GM18858 (cell line): ENCODE results near the gene USP8.
A peak's percentile ranks its signal among the peaks of the same experiment; 100 is the strongest.
"Not testable (repeated sequence)": the region's sequence is repeated elsewhere in the genome, so short reads cannot be mapped to it uniquely, and the experiment has no call there.

Source experiments
- ATAC-seq: cut with Tn5 transposase; IDR thresholded peaks from one replicate; pipeline ENCODE4 v1.9.1; 2021; ENCODE audit not compliant: unreplicated experiment

The USP8 gene

DNA sequence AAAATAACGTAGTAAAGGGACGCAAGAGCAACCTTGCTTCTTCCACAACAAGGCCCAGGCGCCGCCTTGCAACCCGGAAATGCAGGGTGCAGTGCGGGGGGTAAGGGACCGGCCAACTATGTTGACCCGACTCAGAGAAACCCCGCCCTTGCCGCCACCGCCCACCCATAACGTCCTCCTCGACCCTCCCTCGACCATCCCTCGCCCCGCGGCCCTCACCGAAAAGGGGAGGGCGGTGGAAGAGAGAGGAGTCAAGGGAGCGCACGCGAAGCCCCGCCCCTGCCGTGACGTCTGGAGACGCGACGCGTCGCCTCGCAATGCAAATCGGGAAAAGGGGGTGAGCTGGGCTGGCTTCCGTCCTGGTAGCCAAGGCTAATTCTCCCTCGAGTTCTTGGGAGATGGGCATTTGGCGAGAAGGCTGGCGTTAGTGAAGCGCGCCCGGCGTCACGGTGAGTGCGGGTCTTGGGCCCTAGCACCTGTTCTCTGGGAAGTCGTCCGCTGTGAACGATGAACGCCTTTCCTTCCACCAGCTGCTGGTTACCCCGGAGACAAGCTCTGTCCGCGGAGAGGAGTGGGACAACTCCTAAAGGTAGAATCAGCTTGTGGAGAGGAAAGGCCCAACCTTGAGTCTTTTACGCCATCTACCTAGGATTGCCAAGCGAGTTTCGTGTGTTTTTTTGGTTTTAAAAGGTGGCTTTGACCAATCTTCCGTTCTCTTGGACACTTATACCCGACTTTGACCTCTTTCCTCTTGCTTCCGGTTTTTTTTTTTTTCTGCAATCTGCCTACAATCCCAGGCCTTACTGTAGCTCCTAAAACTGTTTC is at the start of gene USP8:
Gene USP8, plus strand, starts transcription at position 340 of the 825 bp plus-strand sequence. CDS start 14,669 bp downstream, outside the sequence.
- peak; percentile 82 for ATAC-seq

DNA sequence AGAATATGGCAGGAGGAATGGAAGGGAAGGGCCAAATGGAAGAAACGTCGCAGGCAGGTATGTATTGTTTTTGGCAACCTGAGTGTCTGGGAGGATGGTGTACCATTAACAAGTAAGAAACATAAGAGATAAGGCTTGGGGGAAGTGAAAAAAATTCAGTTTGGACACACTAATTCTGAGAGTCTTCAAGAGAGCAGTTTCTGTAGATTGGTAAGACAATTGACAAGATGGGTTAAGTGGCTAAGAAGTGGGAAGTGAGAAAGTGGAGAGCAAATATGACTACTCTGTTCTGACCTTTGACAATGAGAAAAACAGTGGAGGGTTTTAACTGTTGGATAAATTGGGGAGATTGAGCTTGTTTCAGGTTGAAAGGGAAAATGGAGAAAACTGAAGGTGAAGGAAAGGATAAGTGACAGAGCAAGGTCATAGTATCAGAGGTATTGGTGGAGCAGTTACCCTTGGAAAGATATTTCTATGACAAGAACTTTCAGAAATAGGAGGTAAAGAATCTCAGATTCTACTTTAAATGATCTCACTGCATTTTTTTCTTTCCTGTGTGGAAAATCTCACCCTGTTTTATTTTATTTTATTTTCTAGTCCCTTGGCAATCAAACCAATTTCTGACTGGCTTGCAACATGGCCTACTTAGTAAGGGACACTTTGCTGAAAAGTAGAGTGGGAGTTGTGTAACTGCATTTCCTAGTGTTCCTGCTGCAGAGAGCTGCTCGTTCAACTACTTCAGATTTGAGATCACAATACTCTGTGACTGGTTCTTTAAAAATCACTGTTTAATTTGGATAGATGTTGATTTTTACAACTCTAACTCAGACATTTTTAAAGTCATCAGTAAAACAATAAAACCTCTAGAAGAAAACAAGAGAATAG is 46.1 kb upstream of the USP8 start:
- ATAC-seq = peak; percentile 98

DNA sequence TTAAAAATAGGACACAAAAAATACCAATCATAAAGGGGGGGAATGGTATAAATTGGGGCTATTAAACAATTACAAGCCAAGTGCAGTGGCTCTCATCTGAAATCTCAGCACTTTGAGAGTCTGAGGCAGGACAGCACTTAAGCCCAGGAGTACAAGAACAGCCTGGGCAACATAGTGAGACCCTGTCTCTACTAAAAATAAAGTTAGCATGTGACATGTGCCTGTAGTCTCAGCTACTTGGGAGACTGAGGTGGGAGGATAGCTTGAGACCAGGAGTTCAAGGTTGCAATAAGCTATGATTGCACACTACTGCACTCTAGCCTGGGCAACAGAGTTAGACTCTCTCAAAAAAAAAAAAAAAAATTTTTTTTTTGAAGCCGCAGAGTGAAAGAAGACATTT is 45.4 kb upstream of the USP8 start:
- ATAC-seq = no peak

DNA sequence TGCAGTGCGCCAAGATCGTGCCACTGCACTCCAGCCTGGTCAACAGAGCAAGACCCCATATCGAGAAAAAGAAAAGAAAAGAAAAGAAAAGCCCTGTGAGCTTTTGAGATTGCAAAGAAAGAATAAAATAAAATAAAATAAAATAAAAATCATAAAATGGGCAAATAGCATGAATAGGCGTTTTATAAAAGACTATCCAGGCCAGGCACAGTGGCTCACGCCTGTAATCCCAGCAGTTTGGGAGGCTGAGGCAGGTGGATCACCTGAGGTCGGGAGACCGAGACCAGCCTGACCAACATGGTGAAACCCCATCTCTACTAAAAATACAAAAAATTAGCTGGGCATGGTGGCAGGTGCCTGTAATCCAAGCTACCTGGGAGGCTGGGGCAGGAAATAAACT is 44.8 kb upstream of the USP8 start:
- ATAC-seq = not testable (repeated sequence)

DNA sequence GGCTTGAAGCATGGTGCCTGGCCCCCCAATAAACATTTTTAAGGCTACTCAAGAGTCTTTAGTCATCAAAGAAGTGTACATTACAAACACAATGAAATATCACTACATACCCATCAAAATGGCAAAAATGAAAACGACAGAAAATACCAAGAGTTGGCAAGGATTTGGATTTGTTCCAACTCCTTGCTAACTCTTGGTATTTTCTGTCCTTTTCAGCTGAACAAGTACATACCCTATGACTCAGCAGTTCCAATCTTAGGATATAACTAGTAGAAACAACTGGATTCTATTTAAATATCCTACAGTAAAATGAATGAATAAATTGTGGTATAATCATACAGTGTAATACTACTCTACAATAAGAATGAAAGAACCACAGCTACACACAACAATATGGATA is 44.1 kb upstream of the USP8 start:
- no peak for ATAC-seq

DNA sequence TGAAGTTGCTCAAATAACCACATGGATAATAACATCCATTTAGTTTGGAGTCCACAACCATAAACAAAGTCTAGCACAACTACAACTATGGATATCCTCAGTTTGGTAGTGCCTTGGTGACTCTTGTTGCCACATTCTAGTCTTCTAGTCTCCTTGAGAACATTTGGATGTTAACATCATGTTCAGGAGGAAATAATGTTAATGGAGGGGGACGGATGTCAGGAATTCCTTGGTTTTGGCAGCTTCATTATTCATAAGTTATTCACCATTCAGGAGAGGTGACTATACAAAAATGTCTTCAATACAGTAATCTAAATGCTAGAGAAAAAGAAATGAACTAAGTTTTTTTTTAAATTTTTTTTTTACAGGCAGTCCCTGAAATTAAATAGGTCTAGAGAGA is 42.8 kb upstream of the USP8 start:
- ATAC-seq = no peak

DNA sequence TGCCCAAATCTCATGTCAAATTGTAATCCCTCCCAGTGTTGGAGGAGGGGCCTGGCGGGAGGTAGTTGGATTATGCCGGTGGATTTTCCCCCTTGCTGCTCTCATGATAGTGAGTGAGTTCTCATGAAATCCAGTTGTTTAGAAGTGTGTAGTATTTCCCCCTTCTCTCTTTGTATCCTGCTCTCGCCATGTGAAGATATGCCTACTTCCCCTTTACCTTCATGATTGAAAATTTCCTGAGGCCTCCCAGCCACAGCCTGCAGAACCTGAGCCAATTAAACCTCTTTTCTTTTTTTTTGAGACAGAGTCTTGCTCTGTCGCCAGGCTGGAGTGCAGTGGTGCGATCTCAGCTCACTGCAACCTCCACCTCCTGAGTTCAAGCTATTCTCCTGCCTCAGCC is 41.8 kb upstream of the USP8 start:
- ATAC-seq = not testable (repeated sequence)

DNA sequence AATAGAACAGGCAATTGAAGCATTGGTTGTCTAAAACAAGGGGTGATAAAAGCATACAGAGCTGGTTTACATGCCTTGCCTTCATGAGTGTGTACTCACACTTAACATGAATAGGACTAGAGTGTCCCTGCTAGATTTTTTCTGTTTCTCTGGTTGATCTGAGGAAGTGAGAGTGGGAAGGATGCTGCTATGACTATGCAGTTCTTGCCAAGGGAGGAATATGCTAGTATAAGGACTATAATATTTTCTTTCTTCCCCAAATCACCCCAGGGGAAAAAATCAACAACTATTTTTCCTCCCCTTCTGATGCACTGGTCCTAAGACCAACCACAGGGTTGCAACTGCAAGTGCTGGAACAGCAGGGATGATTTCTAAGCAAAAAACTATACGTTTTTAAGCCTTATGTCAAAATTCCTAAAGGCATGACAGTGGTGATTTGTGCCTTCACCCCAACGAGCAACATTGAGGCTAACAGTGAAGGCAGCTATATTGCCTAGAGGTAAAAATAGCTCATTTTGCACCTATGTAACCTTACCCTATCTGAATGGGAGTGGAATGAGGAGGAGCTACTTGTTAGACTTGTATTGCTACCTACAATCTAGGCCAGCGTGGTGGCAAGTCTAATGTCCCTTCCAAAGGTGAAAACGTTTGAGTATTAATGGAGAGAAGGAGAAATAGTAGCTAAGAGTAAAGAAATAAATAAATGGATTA is 33.5 kb upstream of the USP8 start:
- peak; percentile 85 for ATAC-seq

DNA sequence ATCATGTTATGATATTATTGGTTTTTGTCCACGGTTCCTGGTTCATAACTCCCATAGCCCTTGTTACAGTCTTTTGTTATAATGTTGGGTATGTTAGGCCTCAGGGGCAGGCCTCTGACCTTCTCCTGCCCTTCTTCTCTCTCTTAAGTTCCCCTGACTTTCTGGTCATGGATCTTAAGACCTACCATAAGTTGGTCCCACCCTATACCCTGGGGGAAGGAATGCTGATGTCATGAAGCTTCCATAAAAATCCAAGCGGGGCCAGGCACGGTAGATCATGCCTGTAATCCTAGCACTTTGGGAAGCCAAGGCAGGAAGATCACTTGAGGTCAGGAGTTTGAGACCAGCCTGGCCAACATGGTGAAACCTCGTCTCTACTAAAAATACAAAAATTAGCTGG is 32.6 kb upstream of the USP8 start:
- not testable (repeated sequence) for ATAC-seq

DNA sequence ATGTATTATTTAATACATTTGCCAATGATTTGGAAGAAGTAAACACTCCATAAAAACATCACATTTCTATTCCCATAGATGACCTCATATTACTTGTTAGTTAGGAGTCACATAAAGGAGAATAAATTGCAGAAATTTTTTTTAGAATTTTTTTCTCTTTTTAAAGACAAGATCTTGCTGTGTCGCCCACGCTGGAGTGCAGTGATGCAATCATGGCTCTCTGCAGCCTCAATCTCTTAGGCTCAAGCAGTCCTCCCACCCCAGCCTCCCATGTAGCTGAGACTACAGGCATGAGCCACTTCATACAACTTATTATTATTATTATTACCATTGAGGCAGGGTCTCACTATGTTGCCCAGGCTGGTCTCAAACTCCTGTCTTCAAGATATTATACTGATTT is 12.3 kb upstream of the USP8 start:
- no peak for ATAC-seq

DNA sequence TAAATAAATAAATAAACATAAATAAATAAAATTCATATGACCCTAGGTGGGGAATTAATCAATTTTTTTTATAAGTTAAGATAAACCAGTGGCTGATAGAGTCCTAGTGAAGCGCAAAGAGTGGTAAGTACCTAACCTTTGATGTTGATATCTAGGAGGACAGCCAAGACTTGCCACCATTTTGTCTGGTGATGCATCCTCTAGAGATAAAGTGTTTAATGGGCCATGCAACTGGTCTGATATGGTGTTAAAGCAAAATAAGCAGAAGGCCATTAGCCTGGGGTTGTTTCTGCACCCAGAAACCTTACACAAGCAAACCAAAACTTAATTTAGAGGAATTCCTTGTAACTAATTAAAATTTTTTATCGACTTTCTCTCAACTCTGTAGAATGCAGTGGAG is 9.6 kb upstream of the USP8 start:
- ATAC-seq = no peak

DNA sequence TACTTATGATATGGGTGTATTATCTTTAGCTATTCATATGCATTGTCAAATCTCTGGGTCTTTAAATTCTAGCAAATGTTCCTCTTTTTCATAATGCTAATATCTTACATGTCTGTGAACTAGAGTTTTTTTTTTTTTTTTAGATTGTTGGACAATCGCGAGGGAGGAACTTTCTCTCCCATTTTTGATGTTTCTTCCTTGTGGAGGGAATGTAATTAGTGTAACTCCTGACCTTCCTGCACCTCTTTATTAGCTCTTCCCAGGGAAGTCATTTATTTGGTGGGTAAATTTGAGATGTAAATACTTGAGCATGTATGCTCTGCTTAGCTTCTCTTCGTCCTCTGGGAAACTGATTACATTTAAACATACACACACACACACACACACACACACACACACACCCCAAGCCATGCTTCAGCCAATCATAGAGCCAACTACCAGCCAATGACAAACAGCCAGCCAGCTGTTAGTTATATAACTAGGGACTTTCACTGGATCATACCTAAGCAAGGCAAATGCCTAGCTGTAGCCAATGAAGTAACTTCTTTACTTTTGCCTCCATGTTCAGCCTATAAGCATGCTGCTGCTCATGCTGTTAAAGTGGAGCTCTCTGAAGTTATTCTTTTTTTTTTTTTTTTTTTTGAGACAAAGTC is 8.3 kb upstream of the USP8 start:
- no peak for ATAC-seq

DNA sequence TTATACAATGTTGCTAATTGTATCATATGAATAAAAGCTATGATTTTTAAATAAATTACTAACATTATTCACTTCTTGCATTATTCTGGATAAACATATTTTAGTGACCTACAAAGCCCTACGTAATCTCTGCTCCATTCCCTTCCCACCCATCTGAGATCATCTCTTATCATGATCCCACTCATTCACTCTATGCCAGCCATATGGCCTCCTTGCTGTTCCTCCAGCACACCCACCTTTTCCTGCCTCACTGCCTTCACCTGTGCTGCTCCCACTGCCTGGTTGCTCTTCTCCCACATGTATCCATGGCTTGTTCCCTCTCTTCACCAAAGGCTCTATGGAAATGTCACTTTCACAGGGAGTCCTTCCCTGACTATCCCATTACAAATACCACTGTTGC is 7.3 kb upstream of the USP8 start:
- ATAC-seq = no peak

DNA sequence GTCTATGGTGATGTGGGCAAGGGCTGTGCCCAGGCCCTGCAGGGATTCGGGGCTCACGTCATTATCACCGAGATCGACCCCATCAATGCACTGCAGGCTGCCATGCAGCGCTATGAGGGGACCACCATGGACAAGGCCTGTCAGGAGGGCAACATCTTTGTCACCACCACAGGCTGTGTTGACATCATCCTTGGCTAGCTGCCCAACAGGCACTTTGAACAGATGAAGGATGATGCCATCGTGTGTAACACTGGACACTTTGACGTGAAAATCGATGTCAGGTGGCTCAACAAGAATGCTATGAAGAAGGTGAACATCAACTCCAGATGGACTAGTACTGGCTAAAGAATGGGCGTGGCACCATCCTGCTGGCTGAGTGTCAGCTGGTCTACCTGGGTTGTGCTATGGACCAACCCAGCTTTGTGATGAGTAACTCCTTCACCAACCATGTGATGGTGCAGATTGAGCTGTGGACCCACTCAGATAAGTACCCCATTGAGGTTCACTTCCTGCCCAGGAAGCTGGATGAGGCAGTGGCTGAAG is 6.1 kb upstream of the USP8 start:
- ATAC-seq = no peak

DNA sequence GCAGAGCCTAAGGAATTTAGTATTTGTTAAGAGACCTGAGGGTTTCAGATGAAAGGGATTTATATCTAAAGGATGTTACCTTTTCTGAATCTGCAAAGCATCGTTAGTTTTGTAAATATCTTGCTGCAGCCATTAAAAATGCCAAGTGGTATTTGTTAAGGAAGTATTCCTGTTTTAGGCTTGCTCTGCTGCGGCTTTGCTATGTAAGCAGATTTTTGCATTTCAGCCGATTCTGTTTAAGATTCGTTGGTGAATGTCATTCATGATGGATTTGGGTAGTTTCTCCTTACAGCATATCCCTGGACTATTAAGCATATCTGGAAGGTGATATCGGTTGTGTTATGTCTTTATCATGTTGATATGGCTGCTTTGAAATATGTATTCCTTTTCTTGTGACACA is 1.0 kb downstream of the USP8 start:
- no peak for ATAC-seq

DNA sequence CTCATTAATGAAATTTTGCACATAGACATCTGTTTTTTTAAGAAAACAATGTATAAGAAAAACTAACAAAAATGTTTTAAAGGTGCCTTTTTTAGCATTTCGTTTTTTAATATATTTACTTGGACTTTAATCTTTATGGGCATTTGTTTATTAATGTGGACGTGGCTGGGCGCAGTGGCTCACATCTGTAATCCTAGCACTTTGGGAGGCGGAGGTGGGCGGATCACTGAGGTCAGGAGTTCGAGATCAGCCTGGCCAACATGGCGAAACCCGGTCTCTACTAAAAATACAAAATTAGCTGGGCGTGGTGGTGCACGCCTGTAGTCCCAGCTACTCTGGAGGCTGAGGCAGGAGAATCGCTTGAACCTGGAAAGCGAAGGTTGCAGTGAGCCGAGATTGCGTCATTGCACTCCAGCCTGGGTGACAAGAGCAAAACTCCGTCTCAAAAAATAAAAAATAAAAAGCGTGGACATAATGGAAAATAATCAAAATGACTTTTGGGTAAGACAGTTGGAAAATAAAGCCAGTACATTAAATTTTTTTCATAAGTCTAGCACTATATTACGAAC is 1.6 kb downstream of the USP8 start:
- not testable (repeated sequence) for ATAC-seq

DNA sequence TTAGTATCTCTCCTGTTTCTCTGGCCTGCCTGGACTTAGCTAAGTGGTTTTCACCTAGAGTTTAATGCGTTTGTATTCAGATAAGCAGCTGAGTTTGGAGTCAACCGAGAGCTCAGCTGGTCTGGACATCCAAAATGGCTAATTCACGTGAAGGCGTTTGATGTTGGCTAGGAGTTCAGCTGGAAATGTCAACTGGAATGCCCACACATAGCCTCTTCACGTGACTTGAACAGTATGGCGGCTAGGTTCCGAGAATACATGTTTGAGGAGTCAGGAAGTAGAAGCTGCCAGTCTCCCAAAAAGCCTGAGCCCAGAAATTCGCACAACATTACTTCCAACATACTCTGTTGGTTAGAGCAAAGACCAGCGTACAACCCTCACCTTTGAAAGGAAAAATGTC is 2.2 kb downstream of the USP8 start:
- no peak for ATAC-seq

DNA sequence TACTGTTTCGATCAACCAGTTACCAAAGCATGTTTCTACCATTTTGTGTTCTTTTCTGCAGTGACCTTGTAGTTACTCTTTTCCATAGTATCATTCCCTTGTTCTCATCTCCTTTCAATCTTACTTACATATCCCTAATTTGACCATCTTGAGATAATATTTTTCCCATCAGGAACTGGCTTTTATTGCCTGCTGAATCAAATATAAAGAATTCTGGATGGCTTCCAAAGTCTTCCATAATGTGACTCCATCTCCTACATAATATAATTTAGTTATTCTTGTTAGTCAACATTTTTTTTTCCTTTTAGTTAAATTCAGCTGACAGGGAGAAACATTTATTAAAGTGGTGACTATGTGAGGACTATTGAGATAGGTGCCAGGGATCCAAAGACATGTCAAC is 7.0 kb downstream of the USP8 start:
- no peak for ATAC-seq

DNA sequence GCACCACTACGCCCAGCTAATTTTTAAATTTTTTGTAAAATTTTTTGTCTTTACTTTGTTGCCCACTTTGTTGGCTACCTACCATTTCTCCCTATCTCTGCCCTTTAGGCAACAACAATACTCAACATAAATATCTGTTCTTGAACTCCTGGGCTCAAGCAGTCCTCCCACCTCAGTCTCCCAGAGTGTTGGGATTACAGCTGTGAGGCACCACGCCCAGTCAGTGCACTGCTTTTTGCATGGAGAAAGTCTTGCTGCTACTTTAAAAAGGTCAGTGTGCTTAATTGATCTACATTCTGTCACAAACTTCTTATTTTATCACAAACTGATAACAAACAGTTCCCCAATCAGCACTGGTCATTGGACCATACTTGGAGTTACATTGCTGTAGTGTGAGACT is 8.0 kb downstream of the USP8 start:
- ATAC-seq = no peak

DNA sequence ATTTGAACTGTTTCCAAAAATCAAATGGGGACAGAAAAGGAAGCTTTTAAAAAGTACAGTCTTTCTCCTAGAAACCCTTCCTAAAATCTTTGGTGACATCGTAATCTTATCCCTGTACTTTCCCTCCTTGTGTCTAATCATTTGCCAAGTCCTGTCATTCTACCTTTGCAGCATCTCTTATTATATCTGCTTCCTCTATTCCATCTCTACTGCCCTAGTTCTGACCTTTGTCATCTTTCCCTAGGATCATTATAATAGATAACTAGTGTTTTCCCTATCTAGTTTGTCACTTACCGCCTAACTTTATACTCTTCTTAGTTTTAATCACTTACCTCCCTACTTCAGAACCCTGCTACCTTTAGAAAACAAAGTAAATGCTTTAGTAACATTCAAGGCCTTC is 11.6 kb downstream of the USP8 start:
- no peak for ATAC-seq
